ENCODE data around the gene LHB.

DNA sequence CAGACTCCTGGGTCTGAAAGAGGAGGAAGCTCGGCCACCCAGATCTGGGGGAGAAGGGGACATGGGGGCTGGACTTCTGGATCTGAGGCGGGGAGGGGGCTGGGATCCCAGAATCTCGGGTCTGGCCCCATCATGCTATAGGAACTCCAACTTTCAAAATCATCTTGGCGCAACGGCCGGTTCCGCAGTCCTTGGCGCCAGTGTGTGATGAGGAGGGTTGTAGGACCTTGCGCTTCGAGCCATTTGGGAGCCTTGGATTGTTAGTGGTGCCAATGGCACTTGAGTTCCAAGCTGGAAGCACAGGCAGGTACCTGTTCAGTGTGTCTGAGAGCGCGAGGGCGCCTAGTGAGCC lies 22.9 kb downstream of the LHB start:
- TF ChIP-seq, protein P1, sequence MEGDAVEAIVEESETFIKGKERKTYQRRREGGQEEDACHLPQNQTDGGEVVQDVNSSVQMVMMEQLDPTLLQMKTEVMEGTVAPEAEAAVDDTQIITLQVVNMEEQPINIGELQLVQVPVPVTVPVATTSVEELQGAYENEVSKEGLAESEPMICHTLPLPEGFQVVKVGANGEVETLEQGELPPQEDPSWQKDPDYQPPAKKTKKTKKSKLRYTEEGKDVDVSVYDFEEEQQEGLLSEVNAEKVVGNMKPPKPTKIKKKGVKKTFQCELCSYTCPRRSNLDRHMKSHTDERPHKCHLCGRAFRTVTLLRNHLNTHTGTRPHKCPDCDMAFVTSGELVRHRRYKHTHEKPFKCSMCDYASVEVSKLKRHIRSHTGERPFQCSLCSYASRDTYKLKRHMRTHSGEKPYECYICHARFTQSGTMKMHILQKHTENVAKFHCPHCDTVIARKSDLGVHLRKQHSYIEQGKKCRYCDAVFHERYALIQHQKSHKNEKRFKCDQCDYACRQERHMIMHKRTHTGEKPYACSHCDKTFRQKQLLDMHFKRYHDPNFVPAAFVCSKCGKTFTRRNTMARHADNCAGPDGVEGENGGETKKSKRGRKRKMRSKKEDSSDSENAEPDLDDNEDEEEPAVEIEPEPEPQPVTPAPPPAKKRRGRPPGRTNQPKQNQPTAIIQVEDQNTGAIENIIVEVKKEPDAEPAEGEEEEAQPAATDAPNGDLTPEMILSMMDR (optimal IDR thresholded peaks at IDR 0.05 in 1 of 3, IDR thresholded peaks at IDR 0.05 in 1 of 3, conservative IDR thresholded peaks at IDR 0.05 in 1 of 3; ENCODE audit: extremely low read depth in 1 of 3, insufficient read depth in 2 of 3, low read length in 3 of 3) = no peak
- no peak for TF ChIP-seq EZH2 (IDR thresholded peaks at IDR 0.05; ENCODE audit: low read length)

Data from keratinocyte (primary cell).